Activated T-helper 1 cell treated with anti-CD3 and anti-CD28 coated beads, Interleukin-12 subunit alpha, Interleukin-12 subunit beta, Interleukin-2, Interleukin-4 antibody, amounts not matched to agents 30 ng/mL and 10 ng/mL and 1 ng/mL, durations not matched to agents 14 hours and 24 hours and 36 hours (primary cell): Measurements from ENCODE around the gene PRKG1. TPM values are rescaled to one million over a fixed set of nuclear protein-coding genes. Genes with fewer than 3 reads are reported as not detected.

ENCODE experiments used
- DNase-seq: peaks from one replicate; pipeline ENCODE4 v3.0.0; 2021; ENCODE audit warnings: low spot score
- H3K27ac Mint-ChIP-seq: one replicate; pipeline ENCODE4 v1.8.0; 2021; ENCODE audit warnings: mild to moderate bottlenecking, mixed read lengths
- H3K27me3 Mint-ChIP-seq: one replicate; pipeline ENCODE4 v1.8.0; 2022; ENCODE audit warnings: mild to moderate bottlenecking, moderate library complexity, mixed read lengths; ENCODE audit not compliant: insufficient read depth
- H3K36me3 Mint-ChIP-seq: one replicate; pipeline ENCODE4 v1.8.0; 2021; ENCODE audit warnings: low read depth, mixed read lengths
- H3K4me1 Mint-ChIP-seq: one replicate; pipeline ENCODE4 v1.8.0; 2021; ENCODE audit warnings: low read depth, mixed read lengths
- H3K4me3 Mint-ChIP-seq: one replicate; pipeline ENCODE4 v1.8.0; 2021; ENCODE audit warnings: mild to moderate bottlenecking, moderate library complexity, mixed read lengths
- H3K9me3 Mint-ChIP-seq: one replicate; pipeline ENCODE4 v1.8.0; 2021; ENCODE audit warnings: mixed read lengths
- intact Hi-C: fragments of 100-400 bp; cut with micrococcal nuclease; formaldehyde crosslinking; loops from one replicate; pipeline ENCODE4 v1.15.1; 2024
- total RNA-seq: library from RNA; stranded (reverse); gene quantifications from 2 replicates; pipeline ENCODE4 v1.2.3, GENCODE V29; 2022

Gene PRKG1
- total RNA-seq, 1 donor from 2014 or later = not detected

DNA sequence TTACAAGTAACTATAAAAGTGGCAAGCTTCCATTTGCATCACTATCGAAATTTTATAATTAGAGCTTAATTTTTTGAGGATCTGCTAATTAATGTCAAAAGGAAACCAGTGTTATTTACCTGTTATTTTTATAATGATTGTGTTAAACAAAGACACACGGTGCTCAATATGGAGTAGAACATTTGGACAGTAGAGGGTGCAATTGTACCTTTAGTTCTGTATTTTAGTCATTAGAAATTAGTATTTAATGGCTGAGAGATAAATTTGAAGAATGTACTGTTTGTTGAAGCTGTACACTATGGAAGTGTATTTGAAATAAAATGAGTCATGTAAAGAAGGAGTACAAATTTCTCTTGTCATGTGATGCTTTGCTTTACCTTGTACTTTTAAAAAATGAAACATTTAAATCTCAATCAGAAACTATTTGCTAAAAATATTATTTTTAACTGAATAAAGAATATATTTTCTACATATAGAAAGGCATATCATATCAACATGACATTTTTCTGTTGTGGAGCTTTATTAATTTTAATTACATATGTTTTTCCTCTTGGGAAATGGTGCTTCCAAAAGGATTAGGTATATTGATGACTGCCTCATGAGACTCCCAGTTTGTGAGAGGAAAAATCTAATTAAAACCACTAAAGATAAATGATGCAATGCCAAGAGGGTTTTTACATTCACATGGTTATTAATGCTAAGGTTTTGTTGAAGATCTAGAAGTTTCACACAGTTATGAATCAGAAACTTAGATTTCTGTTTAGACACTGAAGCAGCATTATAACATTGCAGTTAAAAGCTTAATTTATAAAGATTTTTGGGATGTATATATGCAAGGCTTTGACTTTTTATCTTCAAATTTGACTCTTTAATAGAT lies 10.4 kb upstream of the PRKG1 start:
- H3K4me3 Mint-ChIP-seq = no peak overlapping the region
- intact Hi-C loops = no loop called here
- no peak for DNase-seq
- no peaks in the 10 kb centered on the region for H3K36me3 Mint-ChIP-seq
- H3K9me3 Mint-ChIP-seq = no peaks in the 10 kb centered on the region
- H3K27ac Mint-ChIP-seq = no peak overlapping the region
- no peaks in the 10 kb centered on the region for H3K4me1 Mint-ChIP-seq
- H3K27me3 Mint-ChIP-seq = peaks cover 14% of the 10 kb centered on the region

DNA sequence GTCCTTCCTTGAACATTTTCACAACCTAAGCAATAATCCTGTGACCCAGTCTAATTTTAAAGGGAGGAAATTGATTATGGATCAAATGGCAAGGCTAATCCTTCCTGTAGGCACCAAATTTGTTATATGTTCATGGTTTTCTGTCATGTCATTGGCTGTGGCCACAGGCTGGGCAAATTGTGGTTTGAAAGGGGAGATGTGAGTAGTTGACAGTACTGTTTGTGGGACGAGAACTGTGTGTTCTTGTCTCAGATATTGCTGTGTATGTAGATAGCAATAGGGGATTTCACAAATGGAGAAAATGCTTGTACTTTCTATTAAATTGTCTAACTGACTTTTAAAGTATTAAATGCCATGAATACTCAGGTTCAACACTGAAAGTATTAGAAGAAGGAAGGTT lies 8.1 kb upstream of the PRKG1 start:
- Mint-ChIP-seq H3K9me3 (no peaks in the 10 kb centered on the region), H3K27me3 (peaks cover 11% of the 10 kb centered on the region), H3K36me3 (no peaks in the 10 kb centered on the region), H3K4me3 (no peak overlapping the region), H3K27ac (no peak overlapping the region), H3K4me1 (no peaks in the 10 kb centered on the region)
- intact Hi-C loops = no loop called here
- no peak for DNase-seq

GRCh38 chr10:51072210-51072609 lies 2.1 kb upstream of the PRKG1 start:
- intact Hi-C loops = no loop called here
- H3K27me3 Mint-ChIP-seq = peaks cover 46% of the 10 kb centered on the region
- no peak overlapping the region for H3K4me3 Mint-ChIP-seq

GRCh38 chr10:51072921-51073434 lies 1.3 kb upstream of the PRKG1 start:
- Mint-ChIP-seq H3K9me3 (no peaks in the 10 kb centered on the region), H3K27ac (no peak overlapping the region), H3K4me1 (no peaks in the 10 kb centered on the region), H3K27me3 (peaks cover 46% of the 10 kb centered on the region), H3K36me3 (no peaks in the 10 kb centered on the region), H3K4me3 (no peak overlapping the region)
- DNase-seq = no peak
- intact Hi-C loops = no loop called here

More at GRCh38 chr10:51072210-51072609, 2.1 kb upstream of the PRKG1 start:
- DNase-seq = no peak
- no peaks in the 10 kb centered on the region for H3K36me3 Mint-ChIP-seq
- no peaks in the 10 kb centered on the region for H3K4me1 Mint-ChIP-seq
- H3K27ac Mint-ChIP-seq = no peak overlapping the region
- H3K9me3 Mint-ChIP-seq = no peaks in the 10 kb centered on the region

GRCh38 chr10:51073453-51074237 lies 642 bp upstream of the PRKG1 start:
- Mint-ChIP-seq H3K27me3 (peaks cover 42% of the 10 kb centered on the region), H3K4me1 (no peaks in the 10 kb centered on the region), H3K27ac (no peak overlapping the region), H3K9me3 (no peaks in the 10 kb centered on the region), H3K4me3 (peak overlapping the region; percentile 42), H3K36me3 (no peaks in the 10 kb centered on the region)
- DNase-seq = no peak
- intact Hi-C loops = no loop called here

DNA sequence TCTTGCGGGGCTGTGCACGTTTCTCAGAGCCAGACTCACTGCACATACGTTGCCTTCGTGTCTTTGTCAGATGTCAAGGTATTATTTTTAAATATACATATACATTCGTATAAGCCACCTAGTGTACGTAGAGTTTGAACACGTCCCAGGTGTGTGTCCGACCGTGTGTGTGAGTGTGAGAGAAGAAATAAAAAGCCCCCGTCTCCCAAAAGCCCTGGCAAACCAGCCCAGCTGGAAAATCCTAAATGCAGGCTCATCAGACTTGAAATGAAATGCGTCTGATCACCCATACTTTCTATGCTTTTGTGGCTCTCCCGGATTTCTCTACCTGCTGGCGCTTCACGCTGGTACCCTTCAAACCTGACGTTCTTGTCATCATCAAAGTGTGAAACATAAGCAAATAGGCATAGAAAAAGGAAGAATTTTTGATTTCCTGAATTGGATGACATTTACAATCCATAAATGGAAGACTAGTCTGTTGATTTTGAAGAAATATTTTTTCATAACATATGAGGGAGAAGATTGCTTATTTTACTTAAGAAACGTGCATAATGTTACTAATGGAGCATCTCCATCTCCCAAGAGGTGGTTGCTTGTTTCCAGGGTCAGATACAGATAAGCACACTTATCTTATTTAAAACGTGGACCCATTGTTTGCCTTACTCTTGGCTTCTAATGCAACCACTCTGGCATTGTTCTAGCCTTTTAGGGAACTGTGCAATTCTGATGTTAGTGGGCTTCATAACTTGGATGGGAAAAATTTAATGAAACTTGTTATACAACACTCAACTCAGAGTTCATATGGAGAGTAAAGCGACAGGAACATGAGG lies 971 bp downstream of the PRKG1 start:
- H3K4me3 Mint-ChIP-seq = no peak overlapping the region
- no peak overlapping the region for H3K27ac Mint-ChIP-seq
- no peaks in the 10 kb centered on the region for H3K4me1 Mint-ChIP-seq
- H3K9me3 Mint-ChIP-seq = no peaks in the 10 kb centered on the region
- no peaks in the 10 kb centered on the region for H3K36me3 Mint-ChIP-seq
- H3K27me3 Mint-ChIP-seq = peaks cover 42% of the 10 kb centered on the region
- no peak for DNase-seq
- intact Hi-C loops = no loop called here

DNA sequence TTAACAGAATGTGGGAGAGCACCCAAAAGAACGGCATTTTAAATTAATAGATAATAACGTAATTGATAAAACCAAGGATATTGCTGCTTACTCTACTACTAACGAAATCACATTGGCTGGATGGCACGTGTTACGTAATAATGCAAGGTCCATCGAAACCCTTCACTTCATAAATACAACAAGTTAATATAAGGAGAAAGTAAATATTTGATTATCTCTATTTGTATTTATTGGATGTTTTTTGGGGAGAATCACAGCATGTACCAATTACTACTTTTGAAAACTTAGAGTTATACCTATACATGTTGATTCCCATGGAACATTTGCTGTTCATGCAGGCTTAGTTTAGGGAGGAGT lies 1.6 kb downstream of the PRKG1 start:
- Mint-ChIP-seq H3K36me3 (no peaks in the 10 kb centered on the region), H3K27ac (no peak overlapping the region), H3K4me3 (no peak overlapping the region), H3K27me3 (peaks cover 42% of the 10 kb centered on the region), H3K4me1 (no peaks in the 10 kb centered on the region), H3K9me3 (no peaks in the 10 kb centered on the region)
- intact Hi-C loops = no loop called here
- no peak for DNase-seq

GRCh38 chr10:51076299-51076841 lies 2.1 kb downstream of the PRKG1 start:
- Mint-ChIP-seq H3K27ac (no peak overlapping the region), H3K36me3 (no peaks in the 10 kb centered on the region), H3K9me3 (no peaks in the 10 kb centered on the region), H3K4me1 (no peaks in the 10 kb centered on the region), H3K4me3 (no peak overlapping the region), H3K27me3 (peaks cover 42% of the 10 kb centered on the region)
- intact Hi-C loops = no loop called here
- DNase-seq = no peak

GRCh38 chr10:51077074-51077473 lies 2.8 kb downstream of the PRKG1 start:
- no peak overlapping the region for H3K4me3 Mint-ChIP-seq
- no peaks in the 10 kb centered on the region for H3K9me3 Mint-ChIP-seq
- H3K27me3 Mint-ChIP-seq = peaks cover 37% of the 10 kb centered on the region
- DNase-seq = no peak
- no peaks in the 10 kb centered on the region for H3K36me3 Mint-ChIP-seq
- H3K27ac Mint-ChIP-seq = no peak overlapping the region
- no peaks in the 10 kb centered on the region for H3K4me1 Mint-ChIP-seq
- intact Hi-C loops = no loop called here

DNA sequence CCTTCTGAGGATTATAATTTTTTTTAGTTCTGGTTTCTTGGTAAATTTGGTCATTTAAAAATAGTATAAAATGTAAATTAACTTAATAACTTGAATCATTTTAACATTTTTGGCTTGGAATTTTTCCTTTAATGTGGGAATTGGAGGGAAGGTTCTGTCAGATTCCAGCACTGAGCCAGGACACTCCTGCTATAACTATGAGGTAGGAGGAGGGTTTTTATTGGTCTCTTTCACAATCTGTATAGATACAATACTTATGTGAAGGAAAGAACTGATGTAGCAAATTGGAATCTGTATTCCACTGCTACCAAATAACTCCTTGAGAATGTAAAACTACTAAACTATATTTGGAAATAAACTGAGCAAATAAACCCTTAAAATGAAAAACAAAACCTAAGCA lies 3.2 kb downstream of the PRKG1 start:
- Mint-ChIP-seq H3K4me1 (no peaks in the 10 kb centered on the region), H3K4me3 (no peak overlapping the region), H3K27ac (no peak overlapping the region), H3K36me3 (no peaks in the 10 kb centered on the region), H3K27me3 (peaks cover 36% of the 10 kb centered on the region), H3K9me3 (no peaks in the 10 kb centered on the region)
- intact Hi-C loops = no loop called here
- no peak for DNase-seq

GRCh38 chr10:51079331-51079730 lies 5.0 kb downstream of the PRKG1 start:
- no peak overlapping the region for H3K4me3 Mint-ChIP-seq
- intact Hi-C loops = no loop called here
- H3K9me3 Mint-ChIP-seq = no peaks in the 10 kb centered on the region
- peaks cover 21% of the 10 kb centered on the region for H3K27me3 Mint-ChIP-seq
- no peak for DNase-seq
- H3K27ac Mint-ChIP-seq = no peak overlapping the region
- H3K4me1 Mint-ChIP-seq = no peaks in the 10 kb centered on the region
- no peaks in the 10 kb centered on the region for H3K36me3 Mint-ChIP-seq

DNA sequence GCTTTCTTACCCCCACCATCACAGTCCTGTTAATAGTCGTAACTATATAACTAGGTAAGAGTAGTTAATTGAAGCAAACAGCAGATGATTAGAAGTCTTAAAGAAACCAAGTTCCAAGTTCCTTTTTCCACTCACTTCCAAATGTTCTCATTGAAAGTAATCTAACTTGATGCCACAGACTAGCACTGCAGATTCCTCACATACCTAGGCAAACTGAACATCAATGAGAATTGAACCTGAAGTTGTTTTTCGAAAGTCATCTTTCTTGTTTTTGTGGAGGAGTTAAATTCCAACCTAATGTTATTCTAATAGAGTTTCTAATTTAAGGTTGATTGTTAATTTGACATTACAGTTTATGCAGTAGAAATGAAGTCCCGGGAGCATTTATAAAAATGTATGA lies 5.5 kb downstream of the PRKG1 start:
- Mint-ChIP-seq H3K4me3 (no peak overlapping the region), H3K27ac (no peak overlapping the region), H3K9me3 (no peaks in the 10 kb centered on the region)

More for the DNA sequence above, 5.5 kb downstream of the PRKG1 start:
- DNase-seq = no peak
- intact Hi-C loops = no loop called here
- H3K27me3 Mint-ChIP-seq = peaks cover 17% of the 10 kb centered on the region
- no peaks in the 10 kb centered on the region for H3K4me1 Mint-ChIP-seq
- no peaks in the 10 kb centered on the region for H3K36me3 Mint-ChIP-seq
